ENCODE results near the gene CCDC12. TPM values are rescaled to one million over a fixed set of nuclear protein-coding genes. Genes with fewer than 3 reads are reported as not detected.

Gene CCDC12
- polyA plus RNA-seq, 4 donors, result 59.7 to 84.5 (median 76.0) TPM

DNA sequence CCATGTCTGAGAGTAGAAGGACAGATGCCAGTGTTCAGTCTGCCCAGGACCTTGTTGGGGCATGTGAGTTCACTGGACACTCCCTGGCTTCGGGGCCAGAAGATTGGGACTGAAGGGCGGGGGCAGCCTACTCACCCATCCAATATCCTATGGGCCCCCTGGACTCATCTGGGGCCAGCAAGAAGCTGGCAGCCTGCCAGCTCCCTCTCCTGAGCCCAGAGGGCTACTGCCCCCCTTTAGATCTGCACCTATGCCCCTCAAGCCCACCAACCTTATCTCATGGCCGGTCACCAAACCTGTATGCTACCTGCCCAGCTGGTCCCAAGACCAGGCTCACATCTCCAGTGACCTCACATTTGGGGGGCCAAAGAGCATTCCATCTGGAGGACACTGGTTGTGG, 90.9 kb downstream of the CCDC12 start:
- FAIRE-seq (no peak), DNase-seq (no peak)
- H3K27me3 ChIP-seq (ENCODE audit: control insufficient read depth in 3 of 3, insufficient read depth in 3 of 3, low read length in 3 of 3), result peaks cover 3 to 51% (median 10%) of the 10 kb centered on the region in 3 donors
- no peaks in the 10 kb centered on the region for H3K9me3 ChIP-seq (ENCODE audit: control insufficient read depth in 2 of 2, insufficient read depth in 1 of 2, low read depth in 1 of 2, low read length in 1 of 2)
- peaks cover 0 to 22% (median 0%) of the 10 kb centered on the region in 3 donors for H3K4me1 ChIP-seq (ENCODE audit: control insufficient read depth in 3 of 3, insufficient read depth in 2 of 3, low read depth in 1 of 3, low read length in 2 of 3)
- no peak overlapping the region for H3K27ac ChIP-seq (ENCODE audit: low read depth in 1 of 3, low read length in 2 of 3)
- H3K36me3 ChIP-seq (ENCODE audit: control insufficient read depth in 3 of 3, insufficient read depth in 2 of 3, low read depth in 1 of 3, low read length in 3 of 3), result peaks cover 0 to 7% (median 0%) of the 10 kb centered on the region in 3 donors
- 87 to 93% (median 87%) methylated on average over 3 of the region's 3 CpGs for WGBS, 3 donors
- H3K4me3 ChIP-seq (ENCODE audit: low read depth in 1 of 3, low read length in 3 of 3), result no peak overlapping the region

DNA sequence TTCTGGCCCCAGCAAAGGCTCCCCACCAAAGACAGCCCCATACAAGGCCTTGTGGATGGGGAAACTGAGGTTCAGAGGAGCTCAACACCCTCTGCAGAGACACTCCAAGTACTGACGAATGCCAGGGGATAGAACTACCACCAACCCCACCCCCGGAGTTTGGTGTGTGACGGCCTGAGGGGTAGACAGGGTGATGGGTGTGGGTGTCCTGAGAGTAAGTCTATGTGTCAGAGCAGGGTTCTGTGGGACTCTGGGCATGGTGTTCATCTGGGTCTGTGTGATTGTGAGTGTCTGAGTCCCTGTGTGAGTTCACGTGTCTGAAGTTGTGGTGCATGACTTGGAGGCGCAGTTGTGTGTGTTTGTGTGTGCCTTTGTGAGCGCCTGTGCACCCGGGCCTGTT, 91.6 kb downstream of the CCDC12 start:
- no peak for FAIRE-seq
- Histone ChIP-seq H3K27me3 (ENCODE audit: control insufficient read depth in 3 of 3, insufficient read depth in 3 of 3, low read length in 3 of 3) (peaks cover 3 to 55% (median 10%) of the 10 kb centered on the region in 3 donors), H3K36me3 (ENCODE audit: control insufficient read depth in 3 of 3, insufficient read depth in 2 of 3, low read depth in 1 of 3, low read length in 3 of 3) (peaks cover 0 to 7% (median 0%) of the 10 kb centered on the region in 3 donors), H3K27ac (ENCODE audit: low read depth in 1 of 3, low read length in 2 of 3) (no peak overlapping the region), H3K4me3 (ENCODE audit: low read depth in 1 of 3, low read length in 3 of 3) (no peak overlapping the region), H3K4me1 (ENCODE audit: control insufficient read depth in 3 of 3, insufficient read depth in 2 of 3, low read depth in 1 of 3, low read length in 2 of 3) (peaks cover 0 to 20% (median 0%) of the 10 kb centered on the region in 3 donors), H3K9me3 (ENCODE audit: control insufficient read depth in 2 of 2, insufficient read depth in 1 of 2, low read depth in 1 of 2, low read length in 1 of 2) (no peaks in the 10 kb centered on the region)
- 82 to 87% (median 82%) methylated on average over 7 of the region's 7 CpGs for WGBS, 3 donors
- DNase-seq, result no peak

DNA sequence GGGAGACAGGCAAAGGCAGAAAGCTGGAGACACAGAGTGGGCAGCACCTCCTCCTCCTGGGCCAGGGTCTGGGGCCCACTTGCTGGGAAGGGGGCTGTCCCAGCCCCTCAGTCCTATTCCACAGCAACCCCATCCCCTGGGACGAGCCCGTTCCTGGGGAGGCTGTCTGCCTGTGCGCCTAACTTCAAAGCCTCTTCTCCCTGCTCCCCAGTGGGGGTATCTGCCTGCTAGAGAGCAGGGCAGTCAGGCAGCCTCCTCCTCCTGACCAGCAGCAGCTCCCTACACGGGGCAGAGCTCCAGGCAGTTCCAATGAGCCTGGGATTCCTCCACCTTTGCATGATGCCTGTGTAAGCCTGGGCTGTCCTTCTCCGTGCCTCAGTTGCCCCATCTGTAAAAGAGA, 92.1 kb downstream of the CCDC12 start:
- DNase-seq (no peak), FAIRE-seq (no peak)
- 55 to 64% (median 55%) methylated on average over 5 of the region's 5 CpGs for WGBS, 3 donors
- Histone ChIP-seq H3K27me3 (ENCODE audit: control insufficient read depth in 3 of 3, insufficient read depth in 3 of 3, low read length in 3 of 3) (peaks cover 3 to 50% (median 10%) of the 10 kb centered on the region in 3 donors), H3K4me1 (ENCODE audit: control insufficient read depth in 3 of 3, insufficient read depth in 2 of 3, low read depth in 1 of 3, low read length in 2 of 3) (peaks cover 0 to 15% (median 0%) of the 10 kb centered on the region in 3 donors), H3K4me3 (ENCODE audit: low read depth in 1 of 3, low read length in 3 of 3) (no peak overlapping the region), H3K27ac (ENCODE audit: low read depth in 1 of 3, low read length in 2 of 3) (no peak overlapping the region), H3K36me3 (ENCODE audit: control insufficient read depth in 3 of 3, insufficient read depth in 2 of 3, low read depth in 1 of 3, low read length in 3 of 3) (peaks cover 0 to 7% (median 0%) of the 10 kb centered on the region in 3 donors), H3K9me3 (ENCODE audit: control insufficient read depth in 2 of 2, insufficient read depth in 1 of 2, low read depth in 1 of 2, low read length in 1 of 2) (no peaks in the 10 kb centered on the region)

DNA sequence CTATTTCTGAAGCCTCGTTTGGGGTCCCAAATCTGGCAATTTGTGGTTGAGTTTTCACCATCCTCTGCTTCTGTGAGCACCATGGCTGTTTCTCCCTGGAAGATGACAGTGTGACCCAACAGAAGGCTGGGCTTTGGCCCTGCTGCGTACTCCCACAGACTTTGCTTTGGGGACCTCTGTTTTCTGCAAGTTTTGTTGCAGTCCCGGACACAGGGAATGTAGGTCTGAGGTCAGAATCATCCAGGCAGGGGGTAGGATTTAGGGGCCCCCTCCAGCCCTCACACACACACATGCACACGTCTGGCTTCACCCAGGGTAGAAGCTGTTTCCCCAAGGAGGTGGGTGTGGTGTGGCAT, 92.7 kb downstream of the CCDC12 start:
- 38 to 61% (median 55%) methylated on average over 4 of the region's 4 CpGs for WGBS, 3 donors
- no peak for FAIRE-seq
- H3K4me1 ChIP-seq (ENCODE audit: control insufficient read depth in 3 of 3, insufficient read depth in 2 of 3, low read depth in 1 of 3, low read length in 2 of 3), result peaks cover 0 to 21% (median 0%) of the 10 kb centered on the region in 3 donors
- H3K9me3 ChIP-seq (ENCODE audit: control insufficient read depth in 2 of 2, insufficient read depth in 1 of 2, low read depth in 1 of 2, low read length in 1 of 2), result no peaks in the 10 kb centered on the region
- peaks cover 3 to 44% (median 10%) of the 10 kb centered on the region in 3 donors for H3K27me3 ChIP-seq (ENCODE audit: control insufficient read depth in 3 of 3, insufficient read depth in 3 of 3, low read length in 3 of 3)
- H3K4me3 ChIP-seq (ENCODE audit: low read depth in 1 of 3, low read length in 3 of 3), result peak overlapping the region in 2 of 3 donors; percentile 27 to 34
- peaks cover 0 to 7% (median 0%) of the 10 kb centered on the region in 3 donors for H3K36me3 ChIP-seq (ENCODE audit: control insufficient read depth in 3 of 3, insufficient read depth in 2 of 3, low read depth in 1 of 3, low read length in 3 of 3)
- H3K27ac ChIP-seq (ENCODE audit: low read depth in 1 of 3, low read length in 2 of 3), result no peak overlapping the region
- DNase-seq, result no peak

DNA sequence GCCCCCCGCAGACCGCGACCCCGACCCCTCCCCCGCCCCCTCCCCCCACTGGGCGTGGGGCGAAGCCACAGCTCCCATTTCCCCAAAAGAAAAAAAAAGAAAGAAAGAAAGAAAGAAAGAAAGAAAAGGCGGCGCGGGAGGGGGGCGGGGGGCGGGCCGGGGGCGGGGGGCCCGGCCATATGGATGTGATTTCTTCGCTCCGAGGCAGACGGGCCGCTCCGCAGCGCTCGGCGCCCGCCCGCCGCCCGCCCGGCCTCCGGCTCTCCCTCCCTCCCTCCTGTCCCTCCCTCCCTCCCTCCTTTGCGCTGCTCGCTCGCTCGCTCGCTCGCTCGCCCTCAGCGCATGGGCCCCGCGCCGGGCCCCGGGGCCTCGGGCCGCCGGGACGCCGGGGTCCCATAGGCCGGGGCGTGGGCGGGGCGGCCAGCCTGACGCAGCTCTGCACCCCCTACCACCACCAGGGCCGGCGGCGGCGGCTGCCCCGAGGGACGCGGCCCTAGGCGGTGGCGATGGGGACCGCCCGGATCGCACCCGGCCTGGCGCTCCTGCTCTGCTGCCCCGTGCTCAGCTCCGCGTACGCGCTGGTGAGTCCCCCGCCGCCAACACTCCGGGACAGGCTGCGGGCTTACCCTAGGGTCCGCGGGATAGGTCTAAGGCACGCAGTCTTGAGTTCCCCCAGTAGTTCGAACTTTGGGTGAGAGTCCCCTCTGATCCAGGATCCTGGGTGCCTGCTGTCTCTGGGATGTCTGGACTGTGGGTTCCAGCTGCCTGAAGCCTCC, 93.3 kb downstream of the CCDC12 start:
- Histone ChIP-seq H3K36me3 (ENCODE audit: control insufficient read depth in 3 of 3, insufficient read depth in 2 of 3, low read depth in 1 of 3, low read length in 3 of 3) (peaks cover 0 to 7% (median 0%) of the 10 kb centered on the region in 3 donors), H3K27me3 (ENCODE audit: control insufficient read depth in 3 of 3, insufficient read depth in 3 of 3, low read length in 3 of 3) (peaks cover 3 to 44% (median 10%) of the 10 kb centered on the region in 3 donors), H3K4me3 (ENCODE audit: low read depth in 1 of 3, low read length in 3 of 3) (peak overlapping the region in 2 of 3 donors; percentile 34 to 50), H3K4me1 (ENCODE audit: control insufficient read depth in 3 of 3, insufficient read depth in 2 of 3, low read depth in 1 of 3, low read length in 2 of 3) (peaks cover 0 to 27% (median 0%) of the 10 kb centered on the region in 3 donors), H3K27ac (ENCODE audit: low read depth in 1 of 3, low read length in 2 of 3) (peak overlapping the region in 1 of 3 donors; percentile 67), H3K9me3 (ENCODE audit: control insufficient read depth in 2 of 2, insufficient read depth in 1 of 2, low read depth in 1 of 2, low read length in 1 of 2) (no peaks in the 10 kb centered on the region)
- WGBS, 3 donors, result 2 to 9% (median 3%) methylated on average over 18 to 77 of the region's 78 CpGs
- FAIRE-seq (no peak), DNase-seq (peak in 1 of 2 donors; percentile 67)

DNA sequence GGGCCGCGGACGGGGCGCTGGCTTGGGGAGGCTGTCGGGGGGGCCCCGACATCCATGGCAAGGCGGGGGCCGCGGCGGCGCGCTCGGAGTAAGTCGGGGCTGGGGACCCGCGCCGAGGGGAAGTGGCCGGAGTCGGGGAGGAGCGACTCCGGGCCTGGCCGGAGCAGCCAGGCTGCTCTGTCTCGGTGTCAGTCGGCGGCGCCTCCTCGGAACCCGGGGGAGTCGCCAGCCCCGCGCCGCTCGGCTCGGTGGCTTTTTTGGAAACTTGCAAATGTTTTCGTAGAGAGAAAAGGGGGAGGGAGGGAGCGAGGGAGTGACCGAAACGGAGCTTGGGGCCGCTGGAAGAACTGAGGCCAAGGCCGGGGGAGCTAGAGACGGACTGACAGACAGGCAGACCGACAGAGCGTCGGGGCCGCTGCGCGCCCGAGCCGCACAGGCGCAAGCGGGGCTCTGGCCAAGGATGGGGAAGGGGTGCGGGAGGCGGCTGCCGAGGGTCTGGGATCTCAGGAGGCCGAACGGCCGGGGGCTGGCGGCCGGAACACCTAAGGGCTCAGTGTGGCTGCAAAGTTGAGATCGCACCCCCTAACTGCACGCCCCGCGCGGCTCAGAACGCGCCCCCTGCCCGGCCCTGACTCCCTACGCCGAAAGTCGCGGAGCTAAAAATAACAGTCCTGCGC, 94.0 kb downstream of the CCDC12 start:
- 0 to 2% (median 1%) methylated on average over 48 to 72 of the region's 72 CpGs for WGBS, 3 donors
- FAIRE-seq, result no peak
- Histone ChIP-seq H3K4me3 (ENCODE audit: low read depth in 1 of 3, low read length in 3 of 3) (peak overlapping the region; percentile 31 to 50 (median 34)), H3K27ac (ENCODE audit: low read depth in 1 of 3, low read length in 2 of 3) (peak overlapping the region in 2 of 3 donors; percentile 15 to 67), H3K27me3 (ENCODE audit: control insufficient read depth in 3 of 3, insufficient read depth in 3 of 3, low read length in 3 of 3) (peaks cover 3 to 44% (median 10%) of the 10 kb centered on the region in 3 donors), H3K4me1 (ENCODE audit: control insufficient read depth in 3 of 3, insufficient read depth in 2 of 3, low read depth in 1 of 3, low read length in 2 of 3) (peaks cover 0 to 34% (median 0%) of the 10 kb centered on the region in 3 donors), H3K9me3 (ENCODE audit: control insufficient read depth in 2 of 2, insufficient read depth in 1 of 2, low read depth in 1 of 2, low read length in 1 of 2) (no peaks in the 10 kb centered on the region), H3K36me3 (ENCODE audit: control insufficient read depth in 3 of 3, insufficient read depth in 2 of 3, low read depth in 1 of 3, low read length in 3 of 3) (peaks cover 0 to 7% (median 0%) of the 10 kb centered on the region in 3 donors)
- DNase-seq, result peak in 1 of 2 donors; percentile 57

DNA sequence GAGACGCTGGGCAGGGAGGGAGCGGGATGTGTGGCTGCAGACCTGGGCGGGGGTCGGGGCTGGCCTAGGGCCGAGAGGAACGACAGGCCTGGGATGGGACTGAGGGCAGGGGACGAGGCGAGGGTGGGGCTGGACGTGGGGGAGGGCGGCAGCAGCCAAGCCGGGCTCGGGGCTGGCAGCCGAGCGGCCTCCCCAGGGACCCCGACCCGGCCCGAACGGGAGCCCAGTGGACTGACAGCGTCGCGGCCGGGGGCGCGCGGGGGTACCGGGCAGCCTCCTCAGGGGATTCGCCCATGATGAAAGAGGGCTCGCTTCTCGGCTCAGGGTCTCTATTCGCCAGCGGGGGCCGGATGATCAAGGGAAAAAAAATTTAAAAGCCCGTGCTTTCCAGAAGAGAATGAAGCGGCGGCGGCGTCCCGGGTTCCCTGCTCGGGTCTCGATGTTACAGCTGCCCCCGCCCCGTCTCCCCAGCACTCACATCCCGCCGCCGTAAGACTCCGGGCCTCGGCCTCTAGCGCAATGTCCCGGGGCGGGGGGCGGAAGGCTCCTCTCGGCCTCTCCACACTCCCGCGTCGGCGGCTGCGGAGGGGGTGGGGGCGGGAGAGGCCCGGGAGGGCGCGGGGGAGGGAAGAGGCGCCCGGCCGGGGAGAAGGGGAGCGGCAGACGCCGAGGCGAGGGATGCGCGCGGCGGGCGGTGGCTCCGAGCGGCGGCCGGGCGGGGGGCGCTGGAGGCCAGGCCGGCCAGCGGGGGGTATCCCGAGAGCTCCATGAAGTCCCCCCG, 94.8 kb downstream of the CCDC12 start:
- no peaks in the 10 kb centered on the region for H3K9me3 ChIP-seq (ENCODE audit: control insufficient read depth in 2 of 2, insufficient read depth in 1 of 2, low read depth in 1 of 2, low read length in 1 of 2)
- peaks cover 3 to 44% (median 10%) of the 10 kb centered on the region in 3 donors for H3K27me3 ChIP-seq (ENCODE audit: control insufficient read depth in 3 of 3, insufficient read depth in 3 of 3, low read length in 3 of 3)
- DNase-seq (peak in 1 of 2 donors; percentile 55), FAIRE-seq (no peak)
- H3K4me1 ChIP-seq (ENCODE audit: control insufficient read depth in 3 of 3, insufficient read depth in 2 of 3, low read depth in 1 of 3, low read length in 2 of 3), result peaks cover 0 to 41% (median 0%) of the 10 kb centered on the region in 3 donors
- 2 to 7% (median 4%) methylated on average over 30 to 83 of the region's 83 CpGs for WGBS, 3 donors
- peak overlapping the region in 2 of 3 donors; percentile 34 to 50 for H3K4me3 ChIP-seq (ENCODE audit: low read depth in 1 of 3, low read length in 3 of 3)
- peaks cover 0 to 7% (median 0%) of the 10 kb centered on the region in 3 donors for H3K36me3 ChIP-seq (ENCODE audit: control insufficient read depth in 3 of 3, insufficient read depth in 2 of 3, low read depth in 1 of 3, low read length in 3 of 3)
- H3K27ac ChIP-seq (ENCODE audit: low read depth in 1 of 3, low read length in 2 of 3), result peak overlapping the region in 2 of 3 donors; percentile 15 to 57

Measured in small intestine (tissue), 7 donors.